Left ventricle myocardium inferior (tissue), 1 donor: ENCODE data around the gene GOLGA5. TPM values are rescaled to one million over a fixed set of nuclear protein-coding genes. Genes with fewer than 3 reads are reported as not detected.

Experiments
- DNase-seq: peaks from one replicate; pipeline ENCODE4 v3.0.0-alpha.2; 2020
- H3K27ac ChIP-seq: fragments of 200-600 bp; replicated peaks from 2 replicates; pipeline ENCODE4 v1.8.0; 2021
- H3K27me3 ChIP-seq: fragments of 200-600 bp; 2 replicates; pipeline ENCODE4 v1.8.0; 2021; ENCODE audit warnings: low read depth
- H3K36me3 ChIP-seq: fragments of 200-600 bp; 2 replicates; pipeline ENCODE4 v1.8.0; 2021
- H3K4me1 ChIP-seq: fragments of 200-600 bp; 2 replicates; pipeline ENCODE4 v1.8.0; 2021
- H3K4me3 ChIP-seq: fragments of 200-600 bp; 2 replicates; pipeline ENCODE4 v1.8.0; 2021; ENCODE audit warnings: mild to moderate bottlenecking, moderate library complexity
- H3K9me3 ChIP-seq: fragments of 200-600 bp; replicated peaks from 2 replicates; pipeline ENCODE4 v1.8.0; 2021
- intact Hi-C: fragments of 100-400 bp; cut with micrococcal nuclease; formaldehyde crosslinking; loops from one replicate; pipeline ENCODE4 v1.11.0; 2022
- total RNA-seq: library from RNA; stranded (reverse); fragmentation: NEBNext Ultra II Directional; extraction: Animal tissue kit (Norgen Biotek cat#: 25700); gene quantifications from one replicate; pipeline ENCODE4 v1.2.1, GENCODE V29; 2021
- TF ChIP-seq, protein P1 (sequence below): fragments of 200-600 bp; IDR thresholded peaks from 2 replicates; pipeline ENCODE4 v1.8.0; 2021; ENCODE audit warnings: antibody characterized with exemption, mild to moderate bottlenecking, borderline replicate concordance
- donor health status: DM: no; HTN: yes; CAD: no; lungs with severe emphysema.

The GOLGA5 gene
- total RNA-seq, 1 donor from 2014 or later = 20.3 TPM

DNA sequence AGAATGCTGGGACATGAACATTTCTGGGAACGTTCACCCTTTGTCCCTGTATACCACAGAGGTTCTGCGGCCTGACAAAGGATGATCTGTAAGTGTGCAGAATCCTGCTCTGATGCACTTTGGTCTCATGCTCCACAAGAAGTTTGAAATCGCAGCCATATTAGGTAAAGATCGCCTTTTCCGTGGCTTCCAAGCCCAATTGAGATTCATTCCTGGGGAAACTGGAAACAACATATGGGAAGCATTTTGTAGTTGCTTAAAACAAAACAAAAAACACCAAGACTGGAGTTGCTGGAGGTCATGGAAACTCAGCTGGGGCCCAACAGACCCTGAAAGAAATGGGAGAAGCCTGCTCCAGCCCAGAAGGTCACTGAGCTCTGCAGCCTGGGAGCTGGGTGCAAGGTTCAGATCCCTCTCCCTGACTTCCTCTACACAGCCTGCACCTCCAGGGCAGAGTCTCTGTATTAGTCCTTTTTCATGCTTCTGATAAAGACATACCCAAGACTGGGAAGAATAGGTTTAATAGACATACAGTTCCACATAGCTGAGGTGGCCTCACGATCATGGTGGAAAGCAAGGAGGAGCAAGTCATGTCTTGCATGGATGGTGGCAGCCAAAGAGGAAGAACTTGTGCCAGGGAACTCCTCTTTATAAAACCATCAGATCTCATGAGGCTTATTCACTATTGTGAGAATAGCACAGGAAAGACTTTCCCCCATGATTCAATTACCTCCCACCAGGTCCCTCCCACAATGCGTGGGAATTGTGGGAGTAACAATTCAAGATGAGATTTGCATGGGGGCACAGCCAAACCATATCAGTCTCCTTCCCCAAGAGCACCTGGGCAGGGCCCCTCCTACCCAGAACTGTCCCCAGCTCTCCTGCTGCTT lies 68.0 kb downstream of the GOLGA5 start:
- intact Hi-C loops = no loop called here

DNA sequence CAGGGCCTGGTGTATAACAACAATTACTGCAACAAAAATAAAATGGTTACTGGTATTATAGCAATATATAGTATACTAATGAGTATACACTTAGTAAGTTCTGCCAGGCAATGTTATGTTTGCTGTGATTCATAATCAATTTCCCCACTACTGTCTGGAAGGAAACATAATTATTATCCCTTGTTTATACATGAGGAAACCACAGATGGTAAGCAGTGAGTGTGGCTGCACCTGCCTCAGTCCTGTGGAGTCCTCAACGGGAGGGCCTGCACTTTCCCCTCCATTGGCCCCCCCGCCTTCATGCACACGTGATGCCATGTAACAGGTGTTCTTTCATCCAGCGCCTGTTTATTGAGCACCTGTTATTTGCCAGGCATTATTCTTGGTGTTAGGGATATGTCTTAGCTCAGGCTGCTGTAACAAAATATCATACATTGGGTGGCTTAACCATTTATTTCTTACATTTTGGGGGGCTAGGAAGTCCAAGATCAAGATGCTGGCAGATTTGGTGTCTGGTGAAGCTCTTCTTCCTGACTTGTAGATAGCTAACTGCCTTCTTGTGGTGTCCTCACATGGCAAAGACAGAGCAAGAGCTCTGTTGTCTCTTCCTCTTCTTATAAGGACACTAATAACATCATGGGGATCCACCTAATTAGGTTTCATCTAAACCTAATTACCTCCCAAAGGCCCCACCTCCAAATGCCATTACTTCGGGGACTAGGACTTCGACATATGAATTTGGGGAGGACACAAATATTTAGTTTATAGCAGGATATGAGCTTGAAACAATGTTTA lies 69.4 kb downstream of the GOLGA5 start:
- H3K27ac ChIP-seq = no peak overlapping the region
- no peaks in the 10 kb centered on the region for H3K36me3 ChIP-seq
- H3K4me3 ChIP-seq = no peak overlapping the region
- intact Hi-C loops = no loop called here
- peaks cover 9% of the 10 kb centered on the region for H3K27me3 ChIP-seq
- H3K4me1 ChIP-seq = no peaks in the 10 kb centered on the region
- TF ChIP-seq, protein P1, sequence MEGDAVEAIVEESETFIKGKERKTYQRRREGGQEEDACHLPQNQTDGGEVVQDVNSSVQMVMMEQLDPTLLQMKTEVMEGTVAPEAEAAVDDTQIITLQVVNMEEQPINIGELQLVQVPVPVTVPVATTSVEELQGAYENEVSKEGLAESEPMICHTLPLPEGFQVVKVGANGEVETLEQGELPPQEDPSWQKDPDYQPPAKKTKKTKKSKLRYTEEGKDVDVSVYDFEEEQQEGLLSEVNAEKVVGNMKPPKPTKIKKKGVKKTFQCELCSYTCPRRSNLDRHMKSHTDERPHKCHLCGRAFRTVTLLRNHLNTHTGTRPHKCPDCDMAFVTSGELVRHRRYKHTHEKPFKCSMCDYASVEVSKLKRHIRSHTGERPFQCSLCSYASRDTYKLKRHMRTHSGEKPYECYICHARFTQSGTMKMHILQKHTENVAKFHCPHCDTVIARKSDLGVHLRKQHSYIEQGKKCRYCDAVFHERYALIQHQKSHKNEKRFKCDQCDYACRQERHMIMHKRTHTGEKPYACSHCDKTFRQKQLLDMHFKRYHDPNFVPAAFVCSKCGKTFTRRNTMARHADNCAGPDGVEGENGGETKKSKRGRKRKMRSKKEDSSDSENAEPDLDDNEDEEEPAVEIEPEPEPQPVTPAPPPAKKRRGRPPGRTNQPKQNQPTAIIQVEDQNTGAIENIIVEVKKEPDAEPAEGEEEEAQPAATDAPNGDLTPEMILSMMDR = no peak
- H3K9me3 ChIP-seq = peaks cover 9% of the 10 kb centered on the region
- no peak for DNase-seq

More for the DNA sequence above, 68.0 kb downstream of the GOLGA5 start:
- no peak overlapping the region for H3K27ac ChIP-seq
- H3K4me3 ChIP-seq = no peak overlapping the region
- H3K36me3 ChIP-seq = no peaks in the 10 kb centered on the region
- peaks cover 9% of the 10 kb centered on the region for H3K9me3 ChIP-seq
- no peak for DNase-seq
- TF ChIP-seq, protein P1 = no peak
- H3K27me3 ChIP-seq = peaks cover 1% of the 10 kb centered on the region
- no peaks in the 10 kb centered on the region for H3K4me1 ChIP-seq

DNA sequence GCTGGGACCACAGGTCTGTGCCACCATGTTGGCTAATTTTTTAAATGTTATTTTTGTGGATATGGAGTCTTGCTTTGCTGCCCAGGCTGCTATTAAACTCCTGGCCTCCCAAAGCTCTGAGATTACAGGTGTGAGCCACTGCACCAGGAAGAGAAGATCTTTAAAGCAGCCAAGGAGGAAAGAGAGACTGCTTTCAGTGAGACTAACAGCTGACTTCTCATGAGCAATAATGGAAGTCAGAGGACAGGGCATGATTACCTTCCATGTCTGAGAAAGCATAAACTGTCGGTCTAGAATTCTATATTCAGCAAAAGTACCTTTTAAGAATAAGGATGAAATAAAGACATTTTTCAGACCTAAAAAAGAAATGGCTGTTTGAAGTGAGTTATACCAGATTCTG lies 71.6 kb downstream of the GOLGA5 start:
- Histone ChIP-seq H3K36me3 (no peaks in the 10 kb centered on the region), H3K4me3 (no peak overlapping the region), H3K27me3 (peaks cover 9% of the 10 kb centered on the region), H3K4me1 (no peaks in the 10 kb centered on the region), H3K9me3 (peaks cover 9% of the 10 kb centered on the region), H3K27ac (no peak overlapping the region)
- DNase-seq = no peak
- intact Hi-C loops = no loop called here
- TF ChIP-seq, protein P1 = no peak

DNA sequence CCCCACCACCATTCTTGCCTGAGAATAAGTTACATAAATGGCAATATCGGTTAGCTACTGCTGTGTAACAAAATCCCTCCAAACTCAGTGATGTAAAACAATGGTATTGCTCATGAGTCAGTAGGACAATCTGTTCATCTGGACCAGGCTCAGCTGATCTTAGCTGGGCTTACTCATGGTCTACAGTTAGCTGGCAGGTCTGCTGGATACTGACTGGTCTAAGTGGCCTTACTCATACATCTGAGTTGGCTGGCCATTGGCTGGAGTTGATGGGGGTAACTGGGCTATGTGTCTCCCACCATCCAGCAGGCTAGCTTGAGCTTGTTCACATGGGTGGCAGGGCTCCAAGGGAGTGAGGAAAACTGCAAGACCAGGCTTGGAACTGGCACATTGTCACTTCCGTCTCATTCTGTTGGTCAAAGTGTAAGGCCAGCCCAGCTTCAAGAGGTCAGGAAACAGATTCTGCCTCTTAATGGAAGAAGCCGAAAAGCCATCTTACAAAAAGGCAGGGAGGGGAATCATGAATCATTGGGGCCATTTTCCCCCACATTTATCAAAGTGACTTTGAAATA lies 72.2 kb downstream of the GOLGA5 start:
- peaks cover 9% of the 10 kb centered on the region for H3K9me3 ChIP-seq
- DNase-seq = no peak

More for the DNA sequence above, 72.2 kb downstream of the GOLGA5 start:
- Histone ChIP-seq H3K36me3 (no peaks in the 10 kb centered on the region), H3K27ac (no peak overlapping the region), H3K4me3 (no peak overlapping the region), H3K27me3 (peaks cover 9% of the 10 kb centered on the region), H3K4me1 (no peaks in the 10 kb centered on the region)
- TF ChIP-seq, protein P1 = no peak
- intact Hi-C loops = no loop called here
